VCaP (cell line): Measurements from ENCODE around the gene TAF4.

Experiments used
- H3K27ac ChIP-seq: fragments of 450-650 bp; 2 replicates; pipeline ENCODE4 v1.5.1; 2017
- TF ChIP-seq, protein P1 (sequence below): fragments of 450-650 bp; conservative IDR thresholded peaks from 2 replicates; pipeline ENCODE4 v1.5.1; 2017; ENCODE audit warnings: mild to moderate bottlenecking, moderate library complexity

TAF4 gene

GRCh38 chr20:62009322-62009721 lies 56.4 kb downstream of the TAF4 start:
- H3K27ac ChIP-seq = no peak overlapping the region
- TF ChIP-seq, protein P1, sequence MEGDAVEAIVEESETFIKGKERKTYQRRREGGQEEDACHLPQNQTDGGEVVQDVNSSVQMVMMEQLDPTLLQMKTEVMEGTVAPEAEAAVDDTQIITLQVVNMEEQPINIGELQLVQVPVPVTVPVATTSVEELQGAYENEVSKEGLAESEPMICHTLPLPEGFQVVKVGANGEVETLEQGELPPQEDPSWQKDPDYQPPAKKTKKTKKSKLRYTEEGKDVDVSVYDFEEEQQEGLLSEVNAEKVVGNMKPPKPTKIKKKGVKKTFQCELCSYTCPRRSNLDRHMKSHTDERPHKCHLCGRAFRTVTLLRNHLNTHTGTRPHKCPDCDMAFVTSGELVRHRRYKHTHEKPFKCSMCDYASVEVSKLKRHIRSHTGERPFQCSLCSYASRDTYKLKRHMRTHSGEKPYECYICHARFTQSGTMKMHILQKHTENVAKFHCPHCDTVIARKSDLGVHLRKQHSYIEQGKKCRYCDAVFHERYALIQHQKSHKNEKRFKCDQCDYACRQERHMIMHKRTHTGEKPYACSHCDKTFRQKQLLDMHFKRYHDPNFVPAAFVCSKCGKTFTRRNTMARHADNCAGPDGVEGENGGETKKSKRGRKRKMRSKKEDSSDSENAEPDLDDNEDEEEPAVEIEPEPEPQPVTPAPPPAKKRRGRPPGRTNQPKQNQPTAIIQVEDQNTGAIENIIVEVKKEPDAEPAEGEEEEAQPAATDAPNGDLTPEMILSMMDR = no peak

GRCh38 chr20:62008643-62009183 lies 57.0 kb downstream of the TAF4 start:
- H3K27ac ChIP-seq = no peak overlapping the region
- TF ChIP-seq, protein P1 = no peak

GRCh38 chr20:62007127-62007647 lies 58.5 kb downstream of the TAF4 start:
- TF ChIP-seq, protein P1 = no peak
- no peak overlapping the region; the same call in 1 of the 2 replicates for H3K27ac ChIP-seq

DNA sequence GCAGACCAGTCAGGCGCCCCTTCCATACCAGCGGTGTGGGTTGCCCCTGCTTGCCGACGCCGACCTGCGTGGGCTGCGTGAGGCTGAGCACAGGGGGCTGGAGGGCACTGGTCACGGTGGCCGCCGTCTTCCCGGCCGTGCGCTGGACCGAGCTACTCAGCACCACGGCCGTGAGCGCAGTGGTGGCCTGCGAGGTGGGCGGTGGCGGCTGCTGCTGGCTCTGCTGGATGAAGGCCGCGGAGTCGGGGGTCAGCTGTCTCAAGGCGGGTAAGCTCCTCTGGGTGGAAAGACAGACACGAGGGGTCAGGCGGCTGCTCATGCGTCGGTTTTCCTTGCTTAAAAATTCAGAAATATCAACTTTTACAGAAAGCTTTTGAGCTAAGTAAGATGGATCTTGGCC lies 59.2 kb downstream of the TAF4 start:
- TF ChIP-seq, protein P1 = no peak
- peak overlapping the region; percentile 79 for H3K27ac ChIP-seq

GRCh38 chr20:62004614-62005013 lies 61.1 kb downstream of the TAF4 start:
- H3K27ac ChIP-seq = peak overlapping the region; percentile 79
- TF ChIP-seq, protein P1 = no peak

DNA sequence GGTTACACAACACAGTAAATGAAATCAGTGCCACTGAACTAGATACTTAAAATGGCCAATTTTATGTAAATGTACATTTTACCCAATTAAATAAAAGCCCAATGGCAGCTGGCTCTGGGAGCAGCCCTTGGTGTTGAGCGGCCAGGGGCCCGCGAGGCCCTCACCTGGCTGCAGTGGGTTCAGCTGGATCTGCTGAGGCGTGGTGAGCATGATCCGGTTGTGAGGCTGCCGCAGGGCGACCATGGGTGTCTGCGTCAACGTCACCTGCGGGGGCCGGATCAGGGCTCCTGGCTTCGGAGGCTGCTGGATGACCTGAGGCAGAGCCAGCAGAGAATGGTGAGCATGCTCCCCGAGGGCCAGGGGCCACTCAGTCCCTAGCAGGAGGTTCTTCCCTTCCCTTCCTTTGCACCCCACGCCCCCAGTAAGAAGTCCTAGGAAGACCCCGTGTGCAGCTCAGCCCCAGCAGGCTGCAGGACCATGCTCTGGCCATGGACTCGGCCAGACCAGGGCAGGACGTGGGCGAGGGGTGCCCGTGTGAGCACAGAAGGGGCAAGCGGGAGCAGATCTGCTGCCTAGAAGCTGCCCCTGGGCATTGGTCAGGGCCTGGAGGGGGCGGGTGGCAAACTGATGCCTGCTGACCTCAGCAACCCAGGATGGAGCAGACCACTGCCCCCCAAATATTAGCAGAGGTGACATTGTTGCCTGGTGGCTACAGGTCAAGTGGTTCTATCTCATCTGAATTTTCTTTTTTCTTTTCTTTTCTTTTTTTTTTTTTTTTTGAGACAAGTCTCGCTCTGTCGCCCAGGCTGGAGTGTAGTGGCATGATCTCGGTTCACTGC lies 61.9 kb downstream of the TAF4 start:
- H3K27ac ChIP-seq = peak overlapping the region; percentile 79
- TF ChIP-seq, protein P1 = no peak

DNA sequence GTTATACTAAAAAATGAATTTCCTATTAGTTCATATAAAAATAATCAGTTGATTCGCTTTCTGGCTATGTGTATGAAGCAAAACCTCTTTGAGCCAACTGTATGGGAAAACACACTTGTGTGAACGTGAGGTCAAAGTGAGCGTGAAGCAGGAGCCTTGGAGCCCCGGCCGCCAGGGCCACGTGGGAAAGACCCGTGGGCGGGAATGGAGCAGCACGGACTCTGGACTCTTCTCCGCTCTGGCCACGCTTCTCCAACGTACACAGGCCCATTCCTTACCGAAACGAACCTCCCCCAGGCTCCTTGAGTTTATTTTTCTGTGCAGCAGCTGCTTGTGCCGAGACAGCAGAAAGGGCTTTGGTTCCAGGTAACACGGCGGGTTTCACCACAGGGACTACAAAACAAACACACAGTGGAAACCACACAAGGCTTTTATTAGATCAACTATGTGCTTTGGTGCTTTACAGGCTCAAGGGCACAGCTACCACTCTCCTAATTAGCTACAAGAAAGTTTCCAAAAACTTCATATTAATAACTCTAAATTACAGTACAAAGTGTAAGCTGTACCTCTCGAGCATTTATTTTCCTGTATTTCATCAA lies 62.7 kb downstream of the TAF4 start:
- peak overlapping the region; percentile 79 for H3K27ac ChIP-seq

More for the DNA sequence above, 62.7 kb downstream of the TAF4 start:
- TF ChIP-seq, protein P1 = no peak
